GM12865 (cell line): ENCODE results near the gene MESD.

Source experiments
- DNase-seq: peaks from one replicate; pipeline ENCODE4 v3.0.0; 2010; ENCODE audit warnings: low read depth
- H3K4me3 ChIP-seq: 2 replicates; pipeline ENCODE4 v1.5.1; 2011; ENCODE audit warnings: mild to moderate bottlenecking, low read depth, low read length, control low read depth
- CTCF ChIP-seq: IDR thresholded peaks from 2 replicates; pipeline ENCODE4 v1.5.1; 2011; ENCODE audit warnings: low read length, control low read depth, low read depth, inconsistent platforms; ENCODE audit not compliant: insufficient read depth; ENCODE audit errors: missing control alignments

Gene MESD

GRCh38 chr15:80989518-80990478, at the start of gene MESD:
TSS of gene MESD (minus strand) at chr15:80989819. CDS start at chr15:80989791, 28 bp downstream.
- no peak for TF ChIP-seq CTCF
- peak; percentile 98 for DNase-seq
- H3K4me3 ChIP-seq, result peak within 1 kb of the TSS; percentile 90

DNA sequence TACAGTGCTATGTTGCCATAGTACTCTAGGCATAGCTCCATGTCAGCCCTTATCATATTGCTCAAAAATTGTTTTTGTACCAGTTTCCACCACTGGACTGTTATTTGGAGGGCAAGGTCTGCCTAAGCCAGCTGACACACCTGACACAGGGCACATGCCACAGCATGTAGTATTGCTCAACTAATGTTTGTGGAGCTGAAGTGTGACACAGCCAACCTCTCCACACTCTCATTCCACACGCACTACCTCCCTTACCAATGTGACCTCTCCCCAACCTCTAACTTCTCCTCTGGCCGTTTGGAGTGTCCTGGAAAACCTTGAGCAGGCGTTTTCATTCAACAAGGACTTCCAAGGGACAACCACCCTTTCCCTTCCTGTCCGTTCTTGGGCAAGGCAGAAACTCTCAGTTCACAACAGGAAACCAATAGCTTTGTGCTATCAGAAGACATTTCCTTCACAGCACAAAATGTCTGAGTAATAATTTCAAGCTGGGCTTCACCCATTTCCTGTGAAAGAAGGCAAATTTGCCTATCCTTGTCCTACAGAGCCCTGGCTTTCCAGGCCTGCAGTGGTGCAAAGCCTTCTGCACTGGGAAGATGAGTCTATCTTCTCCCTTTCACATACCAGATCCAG, 49.5 kb upstream of the MESD start:
- peak; percentile 34 for DNase-seq
- TF ChIP-seq CTCF, result no peak
- no peak overlapping the region for H3K4me3 ChIP-seq

GRCh38 chr15:81037952-81038743, 48.5 kb upstream of the MESD start:
- TF ChIP-seq CTCF, result no peak
- DNase-seq, result no peak

DNA sequence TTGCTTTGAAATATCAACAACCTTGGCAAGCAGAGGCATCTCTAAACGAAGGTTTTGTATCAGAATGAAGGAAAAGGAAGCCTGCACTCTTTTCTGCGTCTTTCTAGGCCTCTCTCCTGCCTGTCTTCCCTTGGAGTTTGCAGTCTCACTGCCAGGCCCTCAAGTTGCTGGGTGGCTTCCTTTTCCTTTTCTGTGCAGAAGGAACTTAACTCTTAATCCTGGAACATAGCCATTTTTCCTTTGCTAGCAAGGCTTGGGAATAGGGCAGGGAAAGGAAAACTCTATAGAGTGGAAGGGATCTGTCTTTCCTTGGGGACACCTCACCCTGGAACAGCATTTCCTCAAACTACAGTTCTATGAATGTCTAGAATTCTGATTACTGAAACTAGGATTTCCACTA, 43.9 kb upstream of the MESD start:
- DNase-seq, result no peak
- H3K4me3 ChIP-seq, result no peak overlapping the region
- TF ChIP-seq CTCF, result no peak

More at GRCh38 chr15:81037952-81038743, 48.5 kb upstream of the MESD start:
- H3K4me3 ChIP-seq, result no peak overlapping the region

DNA sequence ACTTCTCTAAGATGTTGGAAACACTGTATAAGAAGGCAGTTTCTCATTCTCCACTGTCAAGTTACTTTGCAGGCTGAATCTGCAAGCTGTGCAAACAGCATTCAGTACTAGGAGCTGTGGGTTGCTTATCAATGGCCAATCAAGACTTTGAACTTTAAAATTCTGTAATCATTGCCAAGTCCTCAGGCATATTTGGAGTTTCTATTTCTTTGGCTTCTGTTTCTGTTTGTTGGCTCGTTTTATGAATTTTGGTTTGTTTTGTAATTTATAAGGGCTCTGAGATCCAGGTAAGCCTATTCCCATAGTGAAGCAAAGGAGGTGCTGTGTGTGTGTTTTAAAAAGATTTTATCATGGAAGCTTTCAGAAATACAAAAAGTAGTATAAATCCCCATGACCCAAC, 43.2 kb upstream of the MESD start:
- H3K4me3 ChIP-seq, result no peak overlapping the region
- no peak for DNase-seq
- no peak for TF ChIP-seq CTCF

DNA sequence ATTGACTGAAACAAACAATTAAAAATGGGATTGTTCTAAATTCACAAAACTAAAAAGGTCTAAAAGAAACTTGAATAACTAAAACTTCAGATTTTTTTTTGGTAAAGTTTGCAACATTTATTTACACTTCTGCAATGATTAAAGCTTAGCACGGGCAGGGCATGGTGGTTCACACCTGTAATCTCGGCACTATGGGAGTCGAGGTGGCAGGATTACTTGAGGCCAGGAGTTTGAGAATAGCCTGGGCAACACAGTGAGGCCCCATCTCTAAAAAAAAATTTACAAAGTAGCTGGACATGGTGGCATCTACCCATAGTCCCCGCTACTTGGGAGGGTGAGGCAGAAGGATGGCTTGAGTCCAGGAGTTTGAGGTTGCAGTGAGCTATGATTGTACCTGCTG, 42.7 kb upstream of the MESD start:
- no peak overlapping the region for H3K4me3 ChIP-seq
- no peak for DNase-seq
- TF ChIP-seq CTCF, result no peak
